Subcutaneous adipose tissue (tissue), 4 donors: ENCODE data around the gene TLL2. TPM values are rescaled to one million over a fixed set of nuclear protein-coding genes. Genes with fewer than 3 reads are reported as not detected.

ENCODE experiments used
- total RNA-seq, 4 donors: library from RNA; depleted of rRNA; stranded (reverse); fragments of >200 nt; gene quantifications; one replicate each; pipeline ENCODE4 v1.1.0, GENCODE V29; 2016
- TF ChIP-seq, protein P1 (sequence below): fragments of 450-650 bp; IDR thresholded peaks from one replicate; pipeline ENCODE4 v1.5.1; 2016; ENCODE audit warnings: low read depth, mild to moderate bottlenecking, control low read depth, antibody characterized with exemption, moderate library complexity

The TLL2 gene
- total RNA-seq, 4 donors from 2014 or later, result not detected

DNA sequence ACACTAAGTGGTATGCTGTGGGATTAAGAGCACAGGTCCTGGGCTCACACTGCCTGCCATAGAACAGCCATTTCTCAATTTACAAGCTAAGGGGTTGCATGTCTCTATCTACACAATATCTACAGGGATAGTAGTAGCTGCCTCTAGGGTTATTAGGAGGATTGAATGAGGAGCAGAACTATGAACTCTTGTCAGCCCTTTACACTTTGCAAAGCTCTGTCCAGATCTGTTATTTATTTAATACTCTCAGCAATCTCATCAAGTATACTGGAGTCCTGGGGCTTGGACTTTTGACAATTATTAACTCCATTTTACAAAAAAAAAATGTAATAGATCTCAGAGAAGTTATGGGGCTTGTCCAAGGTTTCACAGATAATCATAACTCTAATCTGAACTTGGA is 161.7 kb downstream of the TLL2 start:
- TF ChIP-seq, protein P1, sequence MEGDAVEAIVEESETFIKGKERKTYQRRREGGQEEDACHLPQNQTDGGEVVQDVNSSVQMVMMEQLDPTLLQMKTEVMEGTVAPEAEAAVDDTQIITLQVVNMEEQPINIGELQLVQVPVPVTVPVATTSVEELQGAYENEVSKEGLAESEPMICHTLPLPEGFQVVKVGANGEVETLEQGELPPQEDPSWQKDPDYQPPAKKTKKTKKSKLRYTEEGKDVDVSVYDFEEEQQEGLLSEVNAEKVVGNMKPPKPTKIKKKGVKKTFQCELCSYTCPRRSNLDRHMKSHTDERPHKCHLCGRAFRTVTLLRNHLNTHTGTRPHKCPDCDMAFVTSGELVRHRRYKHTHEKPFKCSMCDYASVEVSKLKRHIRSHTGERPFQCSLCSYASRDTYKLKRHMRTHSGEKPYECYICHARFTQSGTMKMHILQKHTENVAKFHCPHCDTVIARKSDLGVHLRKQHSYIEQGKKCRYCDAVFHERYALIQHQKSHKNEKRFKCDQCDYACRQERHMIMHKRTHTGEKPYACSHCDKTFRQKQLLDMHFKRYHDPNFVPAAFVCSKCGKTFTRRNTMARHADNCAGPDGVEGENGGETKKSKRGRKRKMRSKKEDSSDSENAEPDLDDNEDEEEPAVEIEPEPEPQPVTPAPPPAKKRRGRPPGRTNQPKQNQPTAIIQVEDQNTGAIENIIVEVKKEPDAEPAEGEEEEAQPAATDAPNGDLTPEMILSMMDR, result no peak

DNA sequence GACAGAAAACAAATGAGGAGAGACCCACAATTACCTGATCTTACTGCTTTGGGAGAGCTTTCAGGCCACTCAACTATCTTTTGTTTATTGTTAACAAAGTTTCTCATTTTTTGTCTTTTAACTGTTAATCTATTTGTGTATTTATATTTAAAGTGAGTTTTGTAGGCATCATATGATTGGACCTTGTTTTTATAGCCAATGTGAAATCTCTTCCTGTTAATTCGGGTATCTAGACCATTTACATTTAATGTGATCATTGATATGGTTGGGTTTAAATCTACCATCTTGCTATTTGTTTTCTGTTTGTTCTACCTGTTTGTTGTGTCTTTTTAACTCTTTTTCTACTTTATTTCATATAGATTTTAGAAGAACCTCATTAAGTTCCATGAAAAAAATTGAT is 167.4 kb downstream of the TLL2 start:
- TF ChIP-seq, protein P1, result no peak

DNA sequence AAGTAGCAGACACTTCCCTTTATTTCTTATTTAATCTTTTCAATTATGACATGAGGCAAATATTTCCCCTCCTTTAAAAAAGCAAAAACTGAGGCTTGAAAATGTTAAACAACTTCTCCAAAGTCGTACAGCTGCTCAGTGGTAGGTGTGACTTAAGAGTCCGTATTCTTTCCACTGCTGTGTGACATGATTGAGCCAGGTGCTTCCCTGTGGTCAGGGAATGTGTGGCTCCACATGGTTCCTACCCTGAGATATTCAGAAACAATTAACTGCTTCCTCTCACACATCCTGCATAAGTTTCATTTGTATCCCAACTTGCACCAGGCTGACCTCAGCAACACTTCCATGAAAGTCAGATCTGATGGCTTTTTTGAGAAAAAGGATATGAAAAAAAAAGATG is 168.5 kb downstream of the TLL2 start:
- TF ChIP-seq, protein P1, result no peak

DNA sequence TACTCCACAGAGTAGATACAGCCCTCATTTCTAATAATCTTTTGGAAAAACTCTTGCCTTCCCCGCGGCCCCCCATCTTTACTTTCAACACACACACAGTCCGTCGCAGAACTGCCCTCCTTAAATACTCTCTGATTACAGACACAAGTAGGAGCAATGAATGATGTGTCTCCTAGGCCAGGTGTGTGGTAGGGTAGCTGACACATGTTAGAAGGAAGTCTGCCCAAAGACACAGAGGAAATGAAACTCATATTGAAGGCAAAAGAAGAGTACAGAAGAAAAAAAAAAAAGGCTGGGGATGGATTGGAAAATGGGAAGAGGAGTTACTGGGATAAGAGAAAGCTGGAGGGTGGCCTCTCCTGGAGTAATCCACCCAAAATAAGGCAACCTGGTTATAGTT is 169.5 kb downstream of the TLL2 start:
- TF ChIP-seq, protein P1, result no peak

DNA sequence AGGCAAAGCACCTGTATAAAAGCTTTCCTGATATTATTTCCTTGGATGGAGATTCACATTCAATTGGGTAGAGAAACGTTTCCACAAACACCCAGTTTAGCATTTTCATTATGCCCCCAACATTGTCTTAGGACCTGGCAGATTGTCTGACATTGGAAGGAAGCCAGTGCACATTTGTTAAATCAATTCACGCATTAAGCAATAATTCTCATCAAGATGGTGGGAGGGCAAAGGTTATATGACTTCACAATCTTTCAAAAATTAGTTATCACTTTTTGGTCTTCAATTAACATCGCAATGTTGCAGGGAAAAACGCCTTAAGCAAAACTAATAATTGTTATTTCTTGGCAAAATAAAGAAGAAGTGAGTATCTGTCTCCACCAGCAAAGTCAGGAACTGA is 171.3 kb downstream of the TLL2 start:
- TF ChIP-seq, protein P1, result no peak

DNA sequence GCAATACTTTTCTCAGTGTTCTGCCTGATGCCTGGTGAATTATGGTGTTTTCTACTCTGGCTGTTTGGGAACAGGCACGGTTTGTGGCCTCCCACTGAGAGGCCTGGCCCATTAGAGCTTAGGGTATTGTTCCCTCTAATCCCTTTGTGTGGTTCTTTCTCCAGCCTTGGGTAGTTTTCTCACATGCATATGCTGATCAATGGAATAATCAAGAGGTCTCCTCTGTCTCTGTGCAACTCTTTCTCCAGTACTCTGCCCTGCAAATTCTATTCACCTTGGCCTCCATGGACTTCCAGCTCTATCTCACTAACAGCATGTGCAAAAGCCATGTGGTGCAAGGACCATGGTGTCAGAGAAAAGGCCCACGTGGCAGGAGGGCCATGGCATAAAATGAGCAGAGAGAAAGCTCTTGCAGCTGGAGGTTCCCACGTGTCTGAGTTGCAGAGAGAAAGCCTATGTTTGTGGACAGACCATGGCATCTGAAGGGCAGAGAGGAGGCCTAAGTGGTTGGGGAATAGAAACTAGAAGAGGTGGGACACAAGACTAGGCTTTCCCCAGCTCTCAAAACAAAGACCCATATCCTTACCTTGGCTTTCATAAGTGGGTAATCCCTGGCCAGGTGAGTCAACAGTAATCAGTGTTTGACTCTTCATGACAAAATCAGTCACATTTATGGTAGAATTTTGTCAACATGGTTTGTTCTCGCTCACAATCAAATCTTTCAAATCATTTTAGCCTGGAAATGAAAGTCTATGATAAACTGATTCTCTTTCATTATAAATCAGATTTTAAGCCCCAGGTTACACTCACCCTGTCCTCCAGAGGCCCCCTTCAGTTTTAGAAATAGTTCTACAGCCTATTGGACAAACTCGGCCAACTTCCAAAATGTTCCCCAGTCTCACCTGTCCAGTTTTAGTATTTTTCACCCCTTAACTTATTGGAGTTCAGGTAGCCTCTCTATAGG is 172.2 kb downstream of the TLL2 start:
- TF ChIP-seq, protein P1, result no peak

DNA sequence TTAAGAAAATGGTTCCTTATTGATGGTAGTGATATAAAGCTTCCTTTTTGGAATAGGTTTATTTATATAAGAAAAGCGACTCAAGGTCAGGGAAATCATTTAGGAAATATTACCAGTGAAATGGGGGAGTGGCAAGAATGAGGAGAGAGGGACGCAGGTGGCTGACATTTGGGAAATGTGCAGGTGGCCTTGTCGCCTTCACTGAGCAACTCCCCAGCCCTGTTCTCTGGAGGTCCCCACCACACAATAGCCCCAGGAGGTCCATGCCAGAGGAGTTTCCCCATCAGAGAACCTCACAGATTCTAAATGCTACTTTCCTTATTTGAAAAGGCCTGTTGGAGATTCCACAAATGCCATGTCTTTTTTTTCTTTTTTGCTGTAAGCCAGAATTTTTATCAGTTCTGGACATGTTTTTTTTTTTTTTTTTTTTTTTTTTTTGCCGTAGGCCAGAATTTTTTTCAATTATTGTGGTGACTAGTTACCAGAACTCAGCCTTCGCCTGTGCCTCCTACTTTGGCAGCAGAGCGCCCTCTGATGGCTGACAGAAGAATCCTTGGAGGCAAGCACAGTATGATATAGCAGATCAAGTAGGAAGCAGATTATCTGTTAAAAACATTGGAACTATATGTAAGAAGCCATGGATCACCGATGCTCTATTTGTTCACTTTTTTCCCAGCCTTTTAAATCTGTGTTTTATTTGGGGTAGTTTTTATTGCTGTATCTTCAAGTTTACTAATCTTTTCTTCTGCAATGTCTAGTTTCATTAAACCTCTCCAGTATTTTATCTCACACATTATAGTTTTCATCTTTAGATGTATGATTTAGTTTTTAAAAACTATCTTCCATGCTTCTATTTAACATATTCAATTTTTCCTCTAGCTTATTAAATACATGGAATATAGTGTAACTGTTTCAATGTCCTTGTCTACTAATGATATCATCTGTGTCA is 173.5 kb downstream of the TLL2 start:
- TF ChIP-seq, protein P1, result no peak
